ENCODE measurements around the gene SV2C.

Gene SV2C

DNA sequence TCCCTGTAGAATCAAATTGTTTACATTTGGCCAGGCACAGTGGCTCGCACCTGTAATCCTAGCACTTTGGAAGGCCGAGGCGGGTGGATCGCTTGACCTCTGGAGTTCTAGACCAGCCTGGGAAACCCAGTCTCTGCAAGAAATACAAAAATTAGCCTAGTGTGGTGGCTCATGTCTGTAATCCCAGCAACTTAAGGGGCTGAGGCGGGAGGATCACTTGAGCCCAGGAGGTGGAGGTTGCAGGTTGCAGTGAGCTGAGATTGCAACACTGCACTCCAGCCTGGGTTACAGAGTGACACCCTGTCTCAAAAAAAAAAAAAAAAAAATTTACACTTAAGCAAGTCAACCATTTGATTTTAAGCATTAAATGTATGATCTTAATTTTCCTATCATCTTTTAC is 302.4 kb downstream of the SV2C start:
- no peak for DNase-seq

DNA sequence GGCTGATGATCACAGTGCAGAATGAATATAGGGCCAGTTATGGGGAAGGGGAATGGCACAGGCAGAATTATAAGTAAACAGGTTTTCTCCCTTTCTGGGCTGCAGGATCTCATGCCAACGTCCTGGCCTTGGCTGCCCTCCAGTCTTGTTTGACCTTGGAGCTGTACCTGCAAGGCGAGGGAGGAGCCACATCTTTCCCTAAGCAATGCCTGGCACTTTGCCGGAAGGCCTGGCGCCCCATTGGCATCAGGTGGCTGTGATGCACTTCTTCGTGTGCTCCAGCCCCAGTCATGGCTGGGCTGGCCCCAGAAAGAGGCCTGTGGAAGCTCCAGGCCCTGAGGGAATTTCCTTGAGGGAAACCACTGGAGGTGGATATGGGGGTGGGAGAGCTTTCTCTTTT is 303.2 kb downstream of the SV2C start:
- DNase-seq = no peak

DNA sequence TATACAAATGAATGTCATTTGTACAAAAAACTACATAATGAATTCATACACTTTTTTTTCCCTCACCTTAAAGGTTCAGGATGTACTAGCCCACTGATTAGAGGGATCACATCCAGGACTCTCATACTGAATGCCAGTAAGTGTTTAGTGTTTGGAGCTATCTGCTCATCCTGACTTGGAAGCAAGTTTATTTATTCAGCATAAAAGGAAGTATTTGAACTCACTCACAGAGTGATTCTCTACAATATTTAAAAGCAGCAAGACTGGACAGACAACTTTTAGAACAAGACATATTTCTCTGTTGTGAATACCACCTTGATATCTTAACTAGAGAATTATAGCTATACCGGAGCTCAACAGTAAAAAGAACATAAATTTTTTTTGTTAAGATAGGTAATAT is 305.1 kb downstream of the SV2C start:
- no peak for DNase-seq

DNA sequence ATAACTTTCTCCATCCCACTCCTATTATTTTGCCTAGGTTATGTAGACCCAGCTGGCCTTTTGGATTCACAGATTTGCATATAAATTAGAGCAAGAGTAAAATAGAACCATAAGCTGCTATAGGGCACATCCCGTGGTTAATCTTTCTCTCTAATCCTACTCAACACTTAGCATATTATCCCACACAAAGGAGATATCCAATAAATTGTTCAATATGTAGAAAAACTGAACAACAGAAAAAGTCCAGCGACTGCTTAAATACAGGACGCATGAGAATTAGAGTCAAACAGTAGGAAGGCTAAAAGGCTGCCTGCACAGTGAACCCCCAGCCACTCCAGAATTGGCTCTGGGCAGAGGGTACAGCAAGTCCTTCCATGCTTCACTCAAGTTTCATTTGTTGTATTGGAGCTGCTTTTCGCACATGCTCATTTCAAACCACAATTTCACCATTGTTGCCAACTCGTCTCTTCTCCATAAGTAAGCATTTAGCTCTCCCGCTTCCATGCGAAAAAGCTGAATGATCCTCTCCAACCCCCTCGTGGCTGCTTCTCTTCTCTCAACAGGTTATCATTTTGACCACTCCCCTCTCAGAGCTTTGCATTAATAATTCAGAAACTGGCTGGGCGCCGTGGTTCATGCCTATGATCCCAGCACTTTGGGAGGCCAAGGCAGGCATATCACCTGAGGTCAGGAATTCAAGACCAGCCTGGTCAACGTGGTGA is 305.8 kb downstream of the SV2C start:
- no peak for DNase-seq

DNA sequence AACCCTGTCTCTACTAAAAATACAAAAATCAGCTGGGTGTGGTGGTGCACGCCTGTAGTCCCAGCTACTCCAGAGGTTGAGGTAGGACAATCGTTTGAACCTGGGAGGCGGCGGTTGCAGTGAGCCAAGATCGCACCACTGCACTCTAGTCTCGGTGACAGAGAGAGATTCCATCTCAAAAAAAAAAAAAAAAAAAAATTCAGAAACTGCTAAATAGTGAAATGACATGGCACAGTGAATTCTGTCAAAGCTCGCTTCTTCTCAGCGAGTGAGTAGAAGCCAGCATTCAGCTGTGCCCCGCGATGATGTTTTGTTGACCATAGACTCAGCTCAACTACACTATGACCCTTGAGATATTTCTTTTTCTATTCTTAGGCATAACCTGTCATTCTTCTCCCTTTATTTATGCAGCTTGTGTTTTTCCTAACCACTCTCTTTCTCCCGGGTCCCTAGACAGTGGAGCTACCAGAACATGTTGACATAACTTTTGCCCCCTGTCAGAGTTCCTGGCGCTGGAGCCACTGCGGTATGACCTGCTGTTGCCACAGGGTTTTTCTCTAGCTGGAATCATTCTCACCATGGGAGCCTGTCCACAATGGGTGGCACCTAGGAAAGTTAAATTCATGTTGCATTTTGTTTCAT is 306.5 kb downstream of the SV2C start:
- no peak for DNase-seq

DNA sequence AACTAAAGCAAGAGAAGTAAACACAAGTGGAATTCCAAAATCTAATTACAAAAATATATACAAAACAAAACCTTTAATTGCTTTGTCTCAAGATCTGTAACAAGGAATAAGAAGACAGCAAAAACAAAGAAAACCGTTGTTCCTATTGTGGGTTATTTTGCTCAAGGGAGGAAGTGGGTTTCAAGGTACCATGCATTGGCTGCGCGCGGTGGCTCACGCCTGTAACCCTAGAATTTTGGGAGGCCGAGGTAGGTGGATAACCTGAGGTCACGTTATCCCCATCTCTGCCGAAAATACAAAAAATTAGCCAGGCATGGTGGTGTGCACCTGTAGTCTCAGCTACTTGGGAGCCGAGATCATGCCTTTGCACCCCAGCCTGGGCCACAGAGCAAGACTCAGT is 307.8 kb downstream of the SV2C start:
- DNase-seq = no peak

DNA sequence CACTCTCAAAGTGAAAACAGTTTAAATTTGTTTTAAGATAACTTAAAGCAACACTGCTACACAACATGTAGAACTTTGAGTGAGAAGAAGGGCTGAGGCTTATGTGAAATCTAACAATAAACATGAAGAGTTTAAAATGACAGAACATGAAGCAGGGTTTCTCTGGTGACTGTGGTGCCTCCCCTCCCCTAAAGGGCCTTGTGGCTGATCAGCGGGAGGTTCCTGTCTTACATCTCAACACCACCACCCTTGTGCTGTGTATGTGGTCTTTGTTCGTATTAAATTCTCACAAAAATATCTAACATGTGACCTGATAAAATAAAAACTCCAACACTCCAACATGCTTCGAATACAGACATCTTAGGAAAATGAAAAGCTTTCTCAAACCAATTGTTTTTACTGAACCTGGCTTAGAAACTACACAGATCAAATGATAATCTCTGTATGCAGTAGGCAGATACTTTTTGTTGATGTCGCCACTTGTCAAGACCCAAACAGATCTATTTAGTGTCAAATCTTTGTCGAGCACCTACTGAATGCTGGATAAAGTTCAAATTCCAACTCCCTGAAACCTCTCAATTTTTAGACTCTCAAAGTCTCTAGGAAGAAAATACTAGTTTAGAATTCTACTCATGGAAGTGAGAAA is 310.0 kb downstream of the SV2C start:
- no peak for DNase-seq

DNA sequence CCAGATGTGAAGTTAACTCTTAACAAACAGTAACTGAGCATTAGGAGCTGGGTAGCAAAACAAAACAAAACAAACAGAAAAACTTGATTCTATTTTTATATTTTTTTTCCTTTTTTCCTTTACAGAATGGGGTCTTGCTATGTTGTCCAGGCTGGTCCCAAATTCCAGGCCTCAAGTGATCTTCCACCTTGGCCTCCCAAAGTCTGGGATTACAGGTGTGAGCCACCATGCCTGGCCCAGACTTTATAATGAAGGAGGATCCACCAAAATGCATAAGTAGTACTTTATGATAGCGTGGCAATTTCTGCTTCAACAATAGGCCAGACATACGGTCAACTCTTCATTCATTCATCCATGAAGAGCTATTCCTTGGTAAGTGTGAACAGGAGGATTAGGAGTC is 314.0 kb downstream of the SV2C start:
- DNase-seq = no peak

DNA sequence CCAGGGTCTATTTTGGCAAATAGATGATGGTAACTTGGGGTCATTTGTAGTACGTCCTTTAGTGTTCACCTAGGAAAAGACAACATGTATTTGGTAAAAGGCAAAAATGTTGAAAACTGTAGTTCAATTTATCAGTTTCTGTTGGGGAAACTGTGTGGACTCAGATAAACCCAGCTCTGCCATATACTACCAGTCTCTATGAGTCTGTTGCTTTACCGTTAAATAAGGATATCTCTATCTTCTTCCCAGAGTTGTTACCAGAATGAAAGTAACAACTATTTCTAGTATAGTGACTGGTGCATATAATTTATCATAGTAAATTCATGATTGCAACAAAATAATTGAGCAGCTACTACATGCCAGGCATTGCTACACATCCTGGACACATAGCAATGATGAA is 316.1 kb downstream of the SV2C start:
- DNase-seq = no peak

DNA sequence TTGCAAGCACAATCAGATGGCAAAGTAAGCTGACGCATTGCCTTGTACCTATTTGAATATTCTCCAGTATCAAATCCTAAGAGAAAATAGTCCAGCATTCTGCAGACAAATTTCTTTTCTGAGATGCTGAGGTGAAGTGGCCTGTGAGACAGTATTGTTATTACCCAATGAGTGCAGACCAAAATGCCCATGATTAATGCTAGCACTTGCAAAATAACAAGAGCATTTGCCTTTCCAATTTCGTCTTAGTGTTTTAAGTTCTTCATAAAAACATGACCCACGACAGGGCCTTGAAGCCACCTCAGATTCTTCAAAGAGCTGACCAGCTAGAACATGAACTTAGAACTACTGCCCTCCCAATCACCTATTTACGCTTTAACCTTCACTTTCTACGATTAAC is 317.3 kb downstream of the SV2C start:
- DNase-seq = no peak

DNA sequence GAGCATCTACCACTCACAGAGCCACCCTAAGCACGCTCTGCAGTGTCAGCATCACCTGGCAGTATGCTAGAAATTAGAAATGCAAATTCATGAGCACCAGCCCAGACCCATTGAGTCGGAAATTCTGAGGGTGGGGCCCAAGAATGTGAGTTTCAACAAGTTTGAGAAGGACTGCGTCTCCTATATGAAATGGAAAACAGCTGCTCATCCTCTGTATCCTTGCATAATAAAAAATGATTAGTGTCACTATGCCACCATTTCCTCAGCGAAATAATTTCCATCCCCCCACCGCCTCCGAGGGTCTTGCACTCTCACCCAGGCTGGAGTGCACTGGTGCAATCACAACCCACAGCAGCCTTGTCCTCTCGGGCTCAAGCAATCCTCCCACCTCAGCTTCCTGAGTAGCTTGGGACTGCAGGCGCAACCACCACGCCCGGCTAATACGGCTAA is 318.6 kb downstream of the SV2C start:
- DNase-seq = no peak

DNA sequence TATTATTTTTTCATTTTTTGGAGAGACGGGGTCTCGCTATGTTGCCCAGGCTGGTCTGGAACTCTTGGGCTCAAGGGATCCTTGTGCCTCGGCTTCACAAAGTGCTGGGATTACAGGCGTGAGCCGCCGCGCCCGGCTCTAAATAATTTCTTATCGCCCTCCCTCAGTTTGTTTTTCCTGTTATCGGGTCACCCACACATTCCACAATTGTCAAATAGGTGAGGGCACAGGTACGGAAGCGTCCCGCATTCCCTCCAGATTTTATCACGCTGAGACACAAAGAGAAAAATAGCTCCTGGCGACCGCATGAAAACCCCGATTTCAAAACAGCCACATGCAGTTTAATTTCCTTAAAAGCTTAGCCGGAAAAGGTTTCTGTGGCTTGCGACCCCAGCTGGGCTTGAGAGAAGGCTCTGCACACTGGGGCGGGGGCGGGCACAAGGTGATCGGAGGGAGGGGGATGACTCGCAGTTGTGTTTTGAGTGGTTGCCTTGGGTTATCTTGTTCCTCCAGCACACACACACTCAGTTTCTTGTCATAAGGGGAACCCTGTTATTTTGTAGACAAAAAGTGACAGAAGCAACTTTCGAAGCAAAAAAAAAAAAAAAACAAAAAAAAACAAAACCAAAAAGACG is 319.2 kb downstream of the SV2C start:
- DNase-seq = peak; percentile 4

DNA sequence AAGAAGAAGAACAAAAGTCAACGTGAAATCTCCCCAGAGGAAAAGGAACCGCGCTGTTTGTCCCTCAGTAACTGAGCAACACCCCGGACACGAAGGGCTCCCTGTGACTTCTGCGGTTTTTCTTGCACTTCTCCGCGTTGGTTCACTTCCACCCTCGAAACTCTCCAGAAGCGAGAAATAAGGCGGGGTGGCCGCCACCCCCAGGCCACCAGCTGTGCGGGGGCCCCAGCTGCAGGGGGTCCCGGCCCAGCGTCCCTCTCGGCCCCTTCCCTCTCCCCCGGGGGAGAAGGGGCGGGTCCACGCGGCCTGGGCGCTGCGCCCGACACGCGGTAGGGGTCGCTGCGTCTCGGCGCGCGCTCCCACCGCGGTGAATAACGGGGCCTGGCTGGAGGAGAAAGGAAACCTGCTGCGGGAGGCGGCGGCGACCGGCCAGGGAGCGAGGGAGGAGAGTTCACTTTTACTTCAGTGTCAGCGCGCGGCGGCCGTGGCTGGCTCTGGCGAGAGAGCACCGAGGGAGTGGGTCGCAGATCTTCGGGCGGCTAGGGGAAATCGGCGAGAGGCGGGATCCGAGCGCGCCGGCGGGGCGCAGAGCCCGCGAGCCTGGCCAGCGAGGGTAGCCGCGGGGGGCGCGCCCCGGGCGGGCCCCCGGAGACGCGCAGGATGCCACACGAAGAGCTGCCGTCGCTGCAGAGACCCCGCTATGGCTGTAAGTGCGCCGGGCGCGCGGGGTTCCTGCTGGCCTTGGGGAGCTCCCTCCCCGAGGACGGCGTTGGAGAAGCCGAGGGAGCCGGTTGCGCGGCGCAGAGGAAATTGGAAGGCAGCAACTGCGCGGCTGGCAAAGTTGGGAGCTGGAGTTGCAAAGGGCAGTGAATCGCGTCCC is 319.9 kb downstream of the SV2C start, which contains the start of gene IQGAP2:
Gene IQGAP2, plus strand, starts transcription at position 400 of the 880 bp plus-strand sequence. Its CDS starts 261 bp downstream, at position 661.
- peak; percentile 52 for DNase-seq

All from fibroblast of skin of abdomen (primary cell).